ENCODE results near the gene BET1L. TPM values are rescaled to one million over a fixed set of nuclear protein-coding genes. Genes with fewer than 3 reads are reported as not detected.

BET1L gene
- total and polyA plus RNA-seq, 10 of the 15 experiments (the other 5 are each of a cell fraction or from before 2014, with no cell fraction given): 6.7 to 55.4 (median 39.7) TPM

GRCh38 chr11:235180-235579 lies 28.0 kb upstream of the BET1L start (continued):
- TF ChIP-seq, protein P1, sequence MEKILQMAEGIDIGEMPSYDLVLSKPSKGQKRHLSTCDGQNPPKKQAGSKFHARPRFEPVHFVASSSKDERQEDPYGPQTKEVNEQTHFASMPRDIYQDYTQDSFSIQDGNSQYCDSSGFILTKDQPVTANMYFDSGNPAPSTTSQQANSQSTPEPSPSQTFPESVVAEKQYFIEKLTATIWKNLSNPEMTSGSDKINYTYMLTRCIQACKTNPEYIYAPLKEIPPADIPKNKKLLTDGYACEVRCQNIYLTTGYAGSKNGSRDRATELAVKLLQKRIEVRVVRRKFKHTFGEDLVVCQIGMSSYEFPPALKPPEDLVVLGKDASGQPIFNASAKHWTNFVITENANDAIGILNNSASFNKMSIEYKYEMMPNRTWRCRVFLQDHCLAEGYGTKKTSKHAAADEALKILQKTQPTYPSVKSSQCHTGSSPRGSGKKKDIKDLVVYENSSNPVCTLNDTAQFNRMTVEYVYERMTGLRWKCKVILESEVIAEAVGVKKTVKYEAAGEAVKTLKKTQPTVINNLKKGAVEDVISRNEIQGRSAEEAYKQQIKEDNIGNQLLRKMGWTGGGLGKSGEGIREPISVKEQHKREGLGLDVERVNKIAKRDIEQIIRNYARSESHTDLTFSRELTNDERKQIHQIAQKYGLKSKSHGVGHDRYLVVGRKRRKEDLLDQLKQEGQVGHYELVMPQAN (conservative IDR thresholded peaks at IDR 0.05): no peak
- TF ChIP-seq RBBP5 (conservative IDR thresholded peaks at IDR 0.05): no peak
- TF ChIP-seq HDAC2 (IDR thresholded peaks at IDR 0.05): no peak
- no peak for TF ChIP-seq JUND (IDR thresholded peaks at IDR 0.05; ENCODE audit: low read depth, low read length)
- TF ChIP-seq JUNB (IDR thresholded peaks at IDR 0.05): no peak

DNA sequence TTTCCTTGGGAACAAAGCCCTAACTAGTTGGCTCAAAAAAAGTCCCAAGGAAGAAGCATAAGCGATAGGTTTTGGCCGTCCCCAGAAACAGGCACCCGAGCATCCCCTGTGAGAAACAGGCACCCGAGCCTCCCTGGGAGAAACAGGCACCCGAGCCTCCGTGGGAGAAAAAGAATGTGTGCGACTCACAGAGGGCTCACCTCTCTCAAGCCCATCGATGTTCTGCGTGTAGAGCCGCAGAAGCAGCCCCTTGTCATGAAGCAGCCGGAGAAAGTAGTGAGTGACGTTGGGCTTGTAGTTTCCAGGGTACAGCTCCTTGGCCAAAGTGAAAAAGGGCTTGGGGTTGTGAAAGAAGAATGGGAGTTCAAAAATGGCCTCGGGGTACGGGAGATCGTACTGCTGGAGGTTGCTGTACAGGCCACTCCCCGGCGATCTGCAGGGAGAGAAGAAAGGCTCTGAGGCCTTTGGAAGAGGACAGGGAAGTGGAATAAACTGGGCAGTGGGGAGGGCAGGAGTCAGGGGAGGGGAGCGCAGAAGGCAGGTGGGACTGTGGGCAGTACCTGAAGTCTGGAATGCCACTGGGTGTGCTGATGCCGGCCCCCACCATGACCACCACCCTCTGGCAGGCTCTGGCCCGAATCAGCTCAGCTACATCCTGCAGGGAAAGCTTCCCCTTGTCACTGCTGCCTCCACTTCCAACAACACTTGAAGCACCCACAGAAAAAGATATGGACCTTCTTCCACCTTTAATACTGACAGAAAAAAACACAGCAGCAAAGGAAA lies 25.8 kb upstream of the BET1L start:
- Histone ChIP-seq H4K20me1 (ENCODE audit: control insufficient read depth, insufficient read depth) (no peaks in the 10 kb centered on the region), H3K4me3 (no peak overlapping the region), H3K36me3 (ENCODE audit: control insufficient read depth in 2 of 2, insufficient read depth in 2 of 2, low read length in 1 of 2) (no peaks in the 10 kb centered on the region), H3K9me3 (replicated peaks; ENCODE audit: control insufficient read depth, insufficient read depth, low read length) (no peaks in the 10 kb centered on the region), H3K79me2 (ENCODE audit: control insufficient read depth, insufficient read depth, low read length) (peaks cover 19% of the 10 kb centered on the region), H3K4me1 (ENCODE audit: control insufficient read depth, insufficient read depth, low read length) (no peaks in the 10 kb centered on the region), H3K27me3 (replicated peaks in 1 of 2; ENCODE audit: control insufficient read depth in 2 of 2, insufficient read depth in 2 of 2, low read length in 1 of 2) (no peaks in the 10 kb centered on the region), H3K9ac (ENCODE audit: control insufficient read depth, insufficient read depth, low read length) (no peak overlapping the region), H2AFZ (ENCODE audit: control insufficient read depth, low read depth, low read length) (no peak overlapping the region), H3K27ac (ENCODE audit: control insufficient read depth, insufficient read depth) (no peak overlapping the region), H3K4me2 (ENCODE audit: control insufficient read depth, insufficient read depth) (no peak overlapping the region)
- RAD21 ChIA-PET (ENCODE audit: unreplicated experiment): no interaction called here
- no TSS peak for BruUV-seq (replicated peaks)
- CTCF ChIA-PET: interaction anchor here (0.6 to 0.7 kb wide), 3 partner anchors 28 to 287 kb away, joined by 3 read pairs; no protein-coding TSS in a partner anchor
- intact Hi-C loops (cut with micrococcal nuclease; ENCODE audit: unreplicated experiment) (no loop called here), in situ Hi-C loops (cut with MboI) (no loop called here)
- POLR2A ChIA-PET: no interaction called here
- 93% methylated on average over 17 of the region's 20 CpGs for WGBS (ENCODE audit: insufficient coverage, insufficient replicate concordance, low lambda C conversion rate, missing lambda C conversion rate)
- SMC1A ChIA-PET (ENCODE audit: uncharacterized antibody, unreplicated experiment): no interaction called here
- FAIRE-seq (no peak), ATAC-seq (no peak), DNase-seq (ENCODE audit: low read depth, low spot score) (no peak)
- TF ChIP-seq EZH2 (IDR thresholded peaks at IDR 0.05; ENCODE audit: borderline replicate concordance, control insufficient read depth, low read depth, low read length) (no peak), EP300 (IDR thresholded peaks at IDR 0.05; ENCODE audit: borderline replicate concordance in 1 of 2, control insufficient read depth in 1 of 2, low read depth in 2 of 2, low read length in 2 of 2) (no peak), CREB1 (IDR thresholded peaks at IDR 0.05; ENCODE audit: low read depth) (no peak), ZBTB33 (IDR thresholded peaks at IDR 0.05) (no peak), E4F1 (IDR thresholded peaks at IDR 0.05; ENCODE audit: borderline replicate concordance, partially characterized antibody) (no peak), IKZF1 (conservative IDR thresholded peaks at IDR 0.05) (no peak), WRNIP1 (IDR thresholded peaks at IDR 0.05; ENCODE audit: borderline replicate concordance, low read depth, low read length) (no peak), SKIL (IDR thresholded peaks at IDR 0.05; ENCODE audit: low read depth, poor library complexity, severe bottlenecking) (no peak)

Measured in GM12878 (cell line).